GM21529 (cell line): ENCODE results near the gene NT5DC1.

Source experiments
- ATAC-seq: cut with Tn5 transposase; IDR thresholded peaks from one replicate; pipeline ENCODE4 v1.9.1; 2021; ENCODE audit not compliant: unreplicated experiment

NT5DC1 gene

GRCh38 chr6:116238083-116238482, 137.4 kb downstream of the NT5DC1 start:
- no peak for ATAC-seq

DNA sequence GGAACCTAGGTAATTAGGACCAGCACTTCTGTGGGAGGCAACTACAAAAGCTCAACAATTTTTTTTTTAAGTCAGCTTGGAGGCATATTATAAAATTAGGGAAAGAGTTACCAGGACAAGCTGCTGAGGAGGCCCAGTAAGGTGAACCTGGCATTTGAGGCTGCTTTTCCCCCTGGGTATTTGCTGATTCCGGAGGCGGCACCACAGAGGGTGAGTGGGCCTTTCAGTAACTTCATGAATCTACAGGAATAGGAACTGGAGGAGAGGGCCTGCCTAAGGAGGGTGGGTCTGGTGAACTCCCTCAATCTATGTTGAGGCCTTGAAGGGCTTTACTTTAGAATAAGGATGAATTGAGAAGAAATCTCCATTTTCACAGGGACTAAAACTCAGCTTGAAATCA, 138.6 kb downstream of the NT5DC1 start:
- no peak for ATAC-seq

DNA sequence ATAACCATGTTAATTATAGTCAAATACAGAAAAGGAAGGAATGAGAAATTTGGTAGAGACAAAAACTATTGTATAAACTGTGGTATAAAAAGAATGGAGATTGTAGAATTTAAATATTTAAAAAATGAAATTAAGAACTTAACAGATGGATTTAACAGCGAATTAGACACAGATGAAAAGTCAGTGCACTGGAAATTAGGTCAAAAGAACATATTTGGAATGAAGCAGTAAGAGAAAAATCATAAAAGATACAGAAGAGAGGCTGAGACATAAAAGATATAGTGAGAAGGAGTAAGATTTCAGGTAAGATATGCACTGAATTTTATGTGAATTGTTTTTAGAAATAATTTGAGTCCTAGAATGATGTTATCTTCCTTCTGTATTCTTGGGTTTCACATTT, 139.2 kb downstream of the NT5DC1 start:
- ATAC-seq = no peak

DNA sequence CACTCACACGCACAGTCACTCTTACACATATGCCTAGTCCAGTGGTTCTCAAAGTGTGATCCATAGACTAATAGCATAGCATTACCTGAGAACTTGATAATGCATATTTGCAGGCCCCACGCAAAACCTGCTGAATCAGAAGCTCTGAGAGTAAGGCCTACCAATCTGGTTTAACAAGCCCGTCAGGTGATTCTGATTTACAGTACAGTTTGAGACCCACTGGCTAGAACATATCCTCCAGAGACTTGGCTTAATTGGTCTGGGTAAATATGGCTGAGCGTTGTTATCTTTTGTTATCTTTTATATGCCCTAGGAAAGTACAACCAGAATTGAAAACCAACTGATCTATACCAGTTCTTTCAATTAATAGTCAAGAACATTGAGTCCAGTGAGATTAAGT, 143.6 kb downstream of the NT5DC1 start:
- ATAC-seq = no peak

DNA sequence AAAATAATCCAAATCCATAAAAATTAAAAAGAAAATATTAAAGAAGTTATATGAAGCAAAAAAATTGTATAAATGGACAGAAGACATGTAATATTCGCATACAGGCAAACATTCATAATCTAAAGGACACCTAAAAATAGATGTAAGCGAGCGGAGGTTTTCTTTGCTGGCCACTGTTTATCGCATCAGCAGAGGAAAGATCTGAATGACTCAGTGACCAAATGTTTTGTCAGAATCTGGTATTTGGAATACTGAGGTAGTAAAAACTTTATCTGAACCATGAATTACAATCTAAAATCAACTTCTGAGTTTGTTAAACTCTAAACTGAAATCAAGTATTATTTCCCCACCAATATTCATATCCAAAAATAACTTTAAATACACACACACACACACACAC, 145.4 kb downstream of the NT5DC1 start:
- no peak for ATAC-seq

- no peak for ATAC-seq
These were observed 146.6 kb downstream of the NT5DC1 start for GRCh38 chr6:116247285-116247684.

DNA sequence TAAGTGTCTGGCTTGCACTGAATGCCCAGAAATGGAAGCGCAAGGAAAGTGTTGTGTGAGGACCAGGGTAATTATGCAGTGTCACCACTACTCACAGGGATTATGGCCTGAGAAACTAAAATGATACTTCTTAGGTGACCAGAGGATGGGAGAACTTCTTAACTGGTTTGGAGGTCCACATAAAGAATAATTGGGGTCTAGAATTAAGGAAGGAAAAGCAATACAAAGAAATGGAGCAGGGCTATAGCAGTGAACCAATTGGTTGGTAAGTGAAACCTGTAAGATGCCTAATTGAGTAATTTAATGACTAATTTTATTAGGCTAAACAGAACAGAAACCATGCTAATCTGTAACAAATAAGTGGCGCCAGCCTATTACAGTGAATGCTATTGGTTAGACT, 147.9 kb downstream of the NT5DC1 start:
- no peak for ATAC-seq

DNA sequence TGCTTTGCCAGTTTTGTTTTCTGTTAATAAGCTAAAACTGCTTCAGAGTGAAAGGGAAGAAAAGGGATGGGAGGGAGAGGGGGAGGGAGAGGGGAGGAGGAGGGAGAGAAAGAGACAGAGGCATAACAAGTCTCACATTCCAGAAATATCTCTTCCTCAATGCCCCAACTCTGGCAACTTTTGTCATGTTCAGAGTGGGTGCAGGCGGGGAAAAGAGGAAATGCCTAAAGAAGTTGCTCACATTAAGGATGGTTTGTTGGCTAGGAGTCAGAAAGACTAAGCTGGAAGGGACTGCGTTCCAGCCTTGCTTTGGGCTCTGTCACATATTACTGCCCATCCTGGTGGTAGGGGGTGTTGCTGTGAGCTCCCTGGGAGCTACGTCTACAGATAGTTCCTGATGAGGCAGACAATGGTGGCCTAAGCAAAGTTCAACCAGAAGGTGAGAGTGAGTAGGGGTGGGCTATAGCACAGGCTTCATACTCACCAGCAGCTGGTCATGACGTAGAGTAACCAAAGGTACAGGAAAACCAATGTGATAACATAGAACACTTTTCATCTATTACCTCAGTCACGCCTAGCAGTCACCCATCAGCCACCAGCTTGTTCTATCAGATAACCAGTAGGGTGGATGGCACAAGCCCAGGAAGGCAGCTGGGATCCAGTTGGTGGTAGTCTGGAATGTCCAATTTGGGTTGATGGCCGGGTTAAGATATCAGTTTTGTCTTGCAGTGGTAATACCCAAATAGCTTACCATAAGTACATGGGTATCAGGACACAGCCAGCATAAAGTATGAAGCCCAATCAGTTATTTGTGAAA, 151.1 kb downstream of the NT5DC1 start:
- no peak for ATAC-seq

DNA sequence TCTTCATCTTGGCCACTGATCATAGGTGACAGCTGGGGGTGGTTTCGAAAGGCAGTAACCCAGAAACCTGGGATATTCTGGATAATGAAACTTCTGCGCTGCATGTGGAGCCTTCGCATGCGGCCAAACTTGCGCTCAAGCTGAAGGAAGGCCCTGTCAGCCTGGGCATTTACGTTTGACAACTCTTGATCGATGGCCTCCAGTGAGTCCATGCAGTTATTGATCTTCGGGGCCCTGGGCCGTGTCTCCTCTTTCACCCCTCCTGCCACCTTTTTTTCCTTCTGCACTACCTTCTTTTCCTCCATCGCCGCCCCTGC, 152.5 kb downstream of the NT5DC1 start:
- no peak for ATAC-seq

DNA sequence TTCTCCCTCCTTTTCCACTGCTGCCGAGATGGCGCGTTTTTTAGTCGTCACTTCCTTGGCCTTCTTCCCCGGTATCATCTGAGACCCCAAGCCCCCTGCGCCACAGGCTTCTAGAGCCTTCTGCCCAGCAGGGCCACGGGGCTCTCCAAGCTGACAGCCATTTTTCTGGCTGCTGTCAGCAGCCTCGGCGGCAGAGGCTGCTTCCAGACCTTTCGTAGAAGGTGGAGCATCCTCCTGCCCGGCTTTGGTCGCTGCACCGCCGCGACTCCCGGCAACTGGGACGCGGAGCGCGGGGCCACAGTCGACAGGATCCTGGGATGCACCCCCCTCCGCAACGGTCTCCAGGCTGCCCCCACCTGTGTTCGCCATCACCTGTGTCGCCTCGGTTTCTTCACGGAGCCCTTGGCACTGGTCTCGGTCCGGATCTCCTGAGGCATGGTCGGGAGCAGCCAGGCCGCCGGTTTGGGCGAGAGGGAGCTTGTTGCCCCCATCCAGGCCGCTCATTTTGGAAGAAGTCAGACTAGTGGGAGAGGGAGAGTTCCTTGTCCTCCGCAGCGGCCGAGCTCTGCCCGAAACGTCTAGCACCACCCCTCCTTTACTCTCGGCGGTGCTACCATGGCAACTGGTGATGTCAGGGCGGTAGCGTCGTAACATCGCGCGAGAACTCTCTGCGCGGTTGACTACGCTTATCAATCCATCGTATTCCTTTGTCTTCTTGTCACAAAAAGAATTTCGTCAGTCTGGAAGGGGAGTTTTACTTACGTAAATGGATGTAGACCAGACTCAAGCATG, 153.0 kb downstream of the NT5DC1 start, which contains the start of gene TSPYL4:
Gene TSPYL4, minus strand, starts transcription at position 571 of the 792 bp plus-strand sequence. Its CDS starts 67 bp downstream, at position 504.
- peak; percentile 99 for ATAC-seq

- peak; percentile 29 for ATAC-seq
These were observed 153.8 kb downstream of the NT5DC1 start for GRCh38 chr6:116254297-116255056.

GRCh38 chr6:116255246-116255800, 154.7 kb downstream of the NT5DC1 start:
- no peak for ATAC-seq

DNA sequence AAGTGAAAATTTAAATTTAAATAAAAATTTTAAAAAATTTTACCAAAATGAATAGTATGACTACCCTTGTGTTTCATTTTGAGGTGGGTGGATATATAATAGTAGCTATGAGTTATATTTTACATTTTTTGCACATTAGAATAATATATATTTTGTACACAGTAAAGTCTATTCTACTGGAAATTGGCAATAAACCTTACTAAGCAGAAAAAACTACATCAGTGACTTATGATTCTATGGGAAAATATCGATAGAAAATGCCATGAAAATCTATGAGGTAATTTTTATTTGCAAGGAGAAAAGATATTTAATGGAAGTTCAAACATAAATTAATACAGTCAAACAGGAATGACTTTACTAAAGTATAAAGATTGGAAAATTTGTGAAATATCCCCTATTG, 156.0 kb downstream of the NT5DC1 start:
- ATAC-seq = no peak

GRCh38 chr6:116258520-116258919, 157.9 kb downstream of the NT5DC1 start:
- ATAC-seq = no peak

GRCh38 chr6:116263353-116263752, 162.7 kb downstream of the NT5DC1 start:
- ATAC-seq = no peak

DNA sequence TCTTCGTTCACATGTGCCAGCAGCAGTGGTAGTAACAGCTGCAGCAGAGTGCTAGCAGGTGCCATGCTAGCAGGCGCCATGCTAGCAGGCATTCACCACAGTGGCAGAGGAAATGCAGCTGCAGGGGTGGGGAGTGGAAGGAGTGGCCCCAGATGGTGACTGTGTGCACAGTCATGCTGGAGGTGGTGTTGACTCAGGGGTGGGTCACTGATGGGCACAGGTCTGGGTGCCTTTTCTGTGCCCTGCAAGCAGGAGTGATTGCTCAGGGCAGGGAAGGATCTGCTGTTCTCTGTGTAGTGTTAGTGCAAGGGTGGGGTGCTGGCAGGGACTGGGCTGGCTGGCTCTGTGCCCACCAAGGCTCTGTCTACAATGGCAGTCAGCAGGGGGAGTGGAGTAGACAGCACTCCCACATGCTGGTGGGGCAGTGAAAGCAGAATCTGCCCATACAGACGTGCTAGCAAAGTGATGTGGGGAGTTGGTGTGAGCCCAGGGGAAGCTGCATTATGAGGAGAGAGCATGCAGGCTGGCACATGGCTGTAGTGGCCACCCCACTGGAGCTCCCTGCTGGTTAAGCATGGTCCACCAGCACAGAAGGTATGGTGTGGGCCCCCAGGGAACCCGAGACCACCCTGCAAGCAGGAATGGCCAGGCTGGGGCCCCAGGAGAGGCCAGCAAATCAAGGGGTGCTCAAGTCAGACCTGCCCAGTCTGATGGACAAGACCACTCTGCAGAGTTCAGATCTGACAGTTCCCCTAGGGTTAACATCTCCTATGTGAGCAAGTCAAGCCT, 164.6 kb downstream of the NT5DC1 start:
- ATAC-seq = no peak

- no peak for ATAC-seq
These were observed 166.2 kb downstream of the NT5DC1 start for GRCh38 chr6:116266803-116267202.

- no peak for ATAC-seq
These were observed 167.4 kb downstream of the NT5DC1 start for GRCh38 chr6:116267836-116268588.

- peak; percentile 96 for ATAC-seq
These were observed 168.1 kb downstream of the NT5DC1 start for GRCh38 chr6:116268589-116269293.
